GM10266 (cell line): ENCODE data around the gene HTR3A.

Source experiments
- DNase-seq: peaks from one replicate; pipeline ENCODE4 v3.0.0; 2012; ENCODE audit errors: extremely low spot score
- CTCF ChIP-seq: IDR thresholded peaks from 2 replicates; pipeline ENCODE4 v1.5.1; 2012; ENCODE audit warnings: mild to moderate bottlenecking, low read depth; ENCODE audit not compliant: control insufficient read depth, insufficient read depth; ENCODE audit errors: missing control alignments

HTR3A gene

GRCh38 chr11:114027926-114028325 lies 53.0 kb downstream of the HTR3A start:
- TF ChIP-seq CTCF: no peak
- DNase-seq: no peak

GRCh38 chr11:114031246-114031966 lies 56.5 kb downstream of the HTR3A start:
- no peak for DNase-seq
- no peak for TF ChIP-seq CTCF

- TF ChIP-seq CTCF: no peak
- DNase-seq: no peak
These were observed 57.0 kb downstream of the HTR3A start for GRCh38 chr11:114031967-114032320.

GRCh38 chr11:114033066-114033465 lies 58.2 kb downstream of the HTR3A start:
- no peak for DNase-seq
- TF ChIP-seq CTCF: no peak

GRCh38 chr11:114033572-114033971 lies 58.7 kb downstream of the HTR3A start:
- no peak for DNase-seq
- no peak for TF ChIP-seq CTCF

- no peak for TF ChIP-seq CTCF
These were observed 60.0 kb downstream of the HTR3A start for GRCh38 chr11:114034956-114035355.

GRCh38 chr11:114036147-114036811 lies 61.4 kb downstream of the HTR3A start:
- peak; percentile 47 for DNase-seq
- peak; percentile 61 for TF ChIP-seq CTCF

More at GRCh38 chr11:114034956-114035355, 60.0 kb downstream of the HTR3A start:
- DNase-seq: no peak
